GM21723 (cell line): ENCODE measurements around the gene PCBP3.

ENCODE experiments used
- ATAC-seq: cut with Tn5 transposase; IDR thresholded peaks from one replicate; pipeline ENCODE4 v1.9.1; 2021; ENCODE audit warnings: mild to moderate bottlenecking, moderate library complexity; ENCODE audit not compliant: unreplicated experiment

PCBP3 gene

DNA sequence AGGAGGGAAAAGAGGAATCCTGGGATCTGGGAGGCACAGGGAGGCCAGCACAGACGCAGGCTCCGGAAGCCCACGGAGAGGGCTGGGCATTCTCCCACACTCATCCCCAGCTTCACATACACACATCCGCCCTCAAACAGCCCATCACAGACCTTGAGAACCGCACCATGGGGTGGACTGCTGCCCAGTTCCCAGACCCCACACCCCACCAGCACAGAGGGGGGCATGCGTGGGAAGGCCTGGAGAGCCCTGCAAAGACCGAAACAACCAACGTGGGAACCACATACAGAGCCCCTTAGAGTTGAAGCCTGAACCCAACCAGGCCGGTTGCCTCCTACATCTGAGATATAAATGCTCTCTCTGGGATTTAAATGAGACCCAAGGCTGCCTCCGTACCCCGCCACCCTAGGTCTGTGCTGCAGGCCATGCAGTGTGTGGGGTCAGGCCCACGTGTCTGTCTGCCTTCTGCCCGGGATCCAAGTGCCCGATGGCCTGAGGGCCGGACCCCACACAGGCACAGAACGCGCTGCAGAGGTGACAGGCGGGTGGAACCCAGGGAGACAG, 211.8 kb downstream of the PCBP3 start:
- ATAC-seq: no peak

GRCh38 chr21:45856442-45856841, 212.9 kb downstream of the PCBP3 start:
- ATAC-seq: no peak

GRCh38 chr21:45856906-45857305, 213.4 kb downstream of the PCBP3 start:
- ATAC-seq: no peak

DNA sequence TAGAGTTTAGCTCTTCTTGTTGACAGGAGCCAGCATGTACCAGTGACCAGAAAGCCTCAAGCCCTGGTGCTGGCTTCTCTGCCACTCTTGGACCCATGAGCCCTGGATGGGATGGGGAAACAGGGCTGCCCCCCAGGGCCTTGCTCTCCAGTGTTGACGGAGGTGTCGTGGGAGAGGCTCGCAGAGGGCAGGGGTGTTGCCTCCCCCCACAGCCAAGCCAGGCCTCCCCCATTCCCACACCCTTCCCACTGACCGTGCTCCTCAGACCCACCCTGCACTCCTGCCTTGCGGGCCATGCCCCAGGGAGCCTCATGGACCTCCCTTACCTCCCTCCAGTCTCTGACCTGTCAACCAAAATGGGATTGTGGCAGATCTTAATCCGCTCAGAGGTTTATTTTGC, 214.2 kb downstream of the PCBP3 start:
- ATAC-seq: no peak

GRCh38 chr21:45858180-45858579, 214.7 kb downstream of the PCBP3 start:
- ATAC-seq: no peak

DNA sequence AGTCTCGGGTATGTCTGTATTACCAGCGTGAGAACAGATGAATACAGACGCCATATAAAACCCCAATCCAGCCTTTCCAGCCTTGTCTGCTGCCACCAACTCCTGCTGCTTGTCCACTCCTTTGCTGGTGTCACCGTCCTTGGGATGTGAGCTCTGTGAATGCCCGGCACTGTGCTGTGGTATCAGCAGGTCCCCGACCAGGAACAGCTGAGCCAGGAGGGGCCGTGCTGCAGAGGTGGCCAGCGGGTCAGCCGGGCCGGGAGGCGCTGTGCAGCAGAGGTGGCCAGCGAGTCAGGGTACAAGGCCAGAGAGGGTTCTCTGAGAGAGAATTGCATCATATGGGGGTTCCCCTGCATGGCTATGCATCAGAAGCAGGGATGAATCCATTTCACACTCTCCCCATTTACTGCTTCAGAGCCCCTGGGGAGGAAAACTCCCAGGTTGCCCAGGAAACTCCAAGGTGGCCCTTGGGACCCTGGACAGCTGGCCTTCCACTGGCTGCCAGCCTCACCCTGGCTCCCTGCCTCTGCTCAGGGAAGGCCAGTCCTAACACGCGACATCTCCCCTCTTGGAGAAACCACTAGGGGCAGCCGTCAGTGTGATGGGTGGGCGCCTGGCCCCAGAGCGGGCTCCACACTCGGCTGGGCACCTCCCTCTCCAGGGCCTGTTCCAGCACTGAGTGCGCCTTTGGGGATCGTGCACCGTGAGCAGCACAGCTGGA, 215.7 kb downstream of the PCBP3 start:
- ATAC-seq: no peak

GRCh38 chr21:45859762-45860357, 216.3 kb downstream of the PCBP3 start:
- ATAC-seq: no peak

GRCh38 chr21:45860493-45861155, 217.1 kb downstream of the PCBP3 start:
- ATAC-seq: no peak

- no peak for ATAC-seq
Measured at GRCh38 chr21:45861156-45861870, 217.8 kb downstream of the PCBP3 start.

- ATAC-seq: no peak
Measured at GRCh38 chr21:45862543-45863207, 219.2 kb downstream of the PCBP3 start.

DNA sequence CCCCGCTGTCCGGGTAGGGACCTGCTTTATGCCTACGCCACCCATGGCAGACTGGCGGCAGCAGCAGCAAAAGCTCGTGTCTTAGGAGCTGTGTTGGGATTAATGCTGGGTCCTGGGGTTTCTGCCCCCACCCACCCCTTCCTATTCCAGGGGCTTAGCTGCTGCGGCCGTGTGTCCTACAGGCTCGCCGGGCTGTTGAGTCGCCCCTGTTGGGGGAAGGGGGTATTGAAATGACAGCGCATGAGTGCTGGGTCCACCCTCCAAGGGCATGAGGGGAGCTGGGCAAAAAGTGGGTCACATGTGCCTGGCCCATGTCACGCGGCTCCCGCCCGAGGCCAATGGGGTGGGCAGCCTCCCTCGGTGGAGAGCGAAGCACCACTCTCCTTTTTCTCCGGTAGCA, 219.7 kb downstream of the PCBP3 start:
- ATAC-seq: no peak

GRCh38 chr21:45863751-45864150, 220.2 kb downstream of the PCBP3 start:
- ATAC-seq: no peak

DNA sequence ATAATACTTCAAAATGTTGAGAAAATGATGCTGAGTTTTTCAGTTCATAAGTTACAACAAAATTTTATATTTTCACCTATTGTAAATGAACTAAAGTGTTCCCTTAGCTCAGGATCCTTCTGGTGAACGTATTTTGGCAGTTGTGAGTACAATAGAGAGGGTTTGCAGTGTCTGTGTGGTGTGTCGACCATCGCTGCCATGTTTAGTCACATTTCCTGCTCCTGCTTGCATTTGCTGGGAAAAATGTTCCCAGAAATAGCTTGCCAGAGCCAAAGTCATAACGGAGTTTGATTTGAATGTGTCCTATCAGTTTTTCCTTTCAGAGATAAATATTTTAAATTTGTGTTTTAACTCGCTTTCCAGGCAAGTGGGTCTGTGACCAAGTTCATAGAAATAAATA, 220.9 kb downstream of the PCBP3 start:
- ATAC-seq: no peak

DNA sequence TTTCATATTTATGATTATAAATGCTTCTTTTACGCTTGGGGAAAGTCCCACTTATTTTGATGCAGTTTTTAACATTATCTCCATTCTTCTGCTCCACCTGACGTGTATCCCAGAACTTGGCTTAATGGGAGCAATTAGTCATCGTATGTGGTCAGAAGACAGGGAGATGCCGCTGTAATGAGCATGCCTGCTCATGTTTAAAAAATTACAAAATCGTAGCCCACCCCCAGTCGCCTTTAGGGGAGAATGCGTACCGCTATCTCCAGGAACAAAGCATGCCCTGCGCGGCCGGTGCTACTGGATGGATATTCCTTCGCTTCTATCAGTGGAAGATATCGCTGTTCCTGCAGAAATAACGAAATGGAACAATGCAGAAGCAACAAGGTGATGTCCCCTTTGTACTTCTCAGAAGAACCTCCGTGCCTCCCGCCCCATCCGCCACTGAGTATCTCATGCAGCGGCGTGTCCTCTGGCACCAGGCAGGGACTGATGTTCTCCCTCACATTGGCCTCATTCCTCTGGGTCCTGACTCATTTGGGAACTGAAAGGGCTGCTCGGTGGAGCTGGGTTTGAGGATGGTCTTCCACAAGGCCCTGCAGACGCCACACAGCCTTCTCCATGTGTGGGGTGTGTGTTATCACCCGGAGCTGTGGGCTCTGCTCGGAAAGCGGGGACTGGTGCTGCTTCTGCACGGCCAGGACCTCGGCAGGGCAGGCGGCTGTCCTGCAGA, 221.7 kb downstream of the PCBP3 start:
- ATAC-seq: no peak

DNA sequence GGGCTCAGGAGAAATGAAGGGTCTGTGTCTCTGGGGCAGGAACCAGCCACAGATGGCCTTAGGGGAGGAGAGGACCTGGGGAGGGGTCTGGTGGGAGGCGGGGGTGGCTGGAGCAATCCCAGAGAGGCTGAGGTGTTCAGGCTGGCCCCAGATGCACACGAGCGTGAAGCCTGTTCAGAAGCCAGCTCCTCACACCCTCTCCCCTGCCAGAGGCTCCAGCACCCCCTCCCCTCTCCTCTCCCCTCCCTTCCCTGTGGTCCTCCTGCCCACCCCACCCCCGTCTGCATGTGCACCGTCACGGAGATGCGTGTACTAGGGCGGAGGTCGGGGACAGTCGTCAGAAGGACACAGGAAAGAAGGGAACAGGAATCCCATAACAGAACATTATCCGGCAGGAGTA, 223.0 kb downstream of the PCBP3 start:
- ATAC-seq: no peak

GRCh38 chr21:45867041-45867666, 223.6 kb downstream of the PCBP3 start:
- ATAC-seq: no peak

GRCh38 chr21:45867671-45868081, 224.2 kb downstream of the PCBP3 start:
- no peak for ATAC-seq

- no peak for ATAC-seq
Measured at GRCh38 chr21:45868086-45868485, 224.6 kb downstream of the PCBP3 start.

GRCh38 chr21:45868488-45868887, 225.0 kb downstream of the PCBP3 start:
- ATAC-seq: no peak
